Measurements from ENCODE around the gene BHLHE40.

The BHLHE40 gene

GRCh38 chr3:5002871-5003247 is 23.6 kb downstream of the BHLHE40 start:
- H2AFZ ChIP-seq (ENCODE audit: low read depth), result no peak overlapping the region
- no peaks in the 10 kb centered on the region for H3K79me2 ChIP-seq (ENCODE audit: insufficient read depth, low read depth)
- no peaks in the 10 kb centered on the region for H3K4me1 ChIP-seq (ENCODE audit: low read depth, poor library complexity, severe bottlenecking)
- no peak overlapping the region for H3K4me2 ChIP-seq
- no peak overlapping the region for H3K4me3 ChIP-seq (IDR thresholded peaks at IDR 0.05; ENCODE audit: insufficient read depth, low read depth, low read length)
- H3K36me3 ChIP-seq (ENCODE audit: insufficient read depth), result no peaks in the 10 kb centered on the region
- H3K27me3 ChIP-seq (ENCODE audit: insufficient read depth, low read depth), result no peaks in the 10 kb centered on the region
- TF ChIP-seq, protein P1, sequence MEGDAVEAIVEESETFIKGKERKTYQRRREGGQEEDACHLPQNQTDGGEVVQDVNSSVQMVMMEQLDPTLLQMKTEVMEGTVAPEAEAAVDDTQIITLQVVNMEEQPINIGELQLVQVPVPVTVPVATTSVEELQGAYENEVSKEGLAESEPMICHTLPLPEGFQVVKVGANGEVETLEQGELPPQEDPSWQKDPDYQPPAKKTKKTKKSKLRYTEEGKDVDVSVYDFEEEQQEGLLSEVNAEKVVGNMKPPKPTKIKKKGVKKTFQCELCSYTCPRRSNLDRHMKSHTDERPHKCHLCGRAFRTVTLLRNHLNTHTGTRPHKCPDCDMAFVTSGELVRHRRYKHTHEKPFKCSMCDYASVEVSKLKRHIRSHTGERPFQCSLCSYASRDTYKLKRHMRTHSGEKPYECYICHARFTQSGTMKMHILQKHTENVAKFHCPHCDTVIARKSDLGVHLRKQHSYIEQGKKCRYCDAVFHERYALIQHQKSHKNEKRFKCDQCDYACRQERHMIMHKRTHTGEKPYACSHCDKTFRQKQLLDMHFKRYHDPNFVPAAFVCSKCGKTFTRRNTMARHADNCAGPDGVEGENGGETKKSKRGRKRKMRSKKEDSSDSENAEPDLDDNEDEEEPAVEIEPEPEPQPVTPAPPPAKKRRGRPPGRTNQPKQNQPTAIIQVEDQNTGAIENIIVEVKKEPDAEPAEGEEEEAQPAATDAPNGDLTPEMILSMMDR (conservative IDR thresholded peaks at IDR 0.05; ENCODE audit: low read depth, low read length), result no peak
- H4K20me1 ChIP-seq (ENCODE audit: insufficient read depth), result no peaks in the 10 kb centered on the region
- H3K9ac ChIP-seq, result no peak overlapping the region
- no peak overlapping the region for H3K27ac ChIP-seq

- Histone ChIP-seq H3K79me2 (ENCODE audit: insufficient read depth, low read depth) (no peaks in the 10 kb centered on the region), H3K4me2 (no peak overlapping the region), H2AFZ (ENCODE audit: low read depth) (no peak overlapping the region), H3K27ac (no peak overlapping the region), H4K20me1 (ENCODE audit: insufficient read depth) (no peaks in the 10 kb centered on the region), H3K4me3 (IDR thresholded peaks at IDR 0.05; ENCODE audit: insufficient read depth, low read depth, low read length) (no peak overlapping the region), H3K4me1 (ENCODE audit: low read depth, poor library complexity, severe bottlenecking) (no peaks in the 10 kb centered on the region), H3K36me3 (ENCODE audit: insufficient read depth) (no peaks in the 10 kb centered on the region), H3K9ac (no peak overlapping the region), H3K27me3 (ENCODE audit: insufficient read depth, low read depth) (no peaks in the 10 kb centered on the region)
- TF ChIP-seq, protein P1 (conservative IDR thresholded peaks at IDR 0.05; ENCODE audit: low read depth, low read length), result no peak
Measured at GRCh38 chr3:5004319-5005152, 25.3 kb downstream of the BHLHE40 start.

- no peaks in the 10 kb centered on the region for H3K4me1 ChIP-seq (ENCODE audit: low read depth, poor library complexity, severe bottlenecking)
- H2AFZ ChIP-seq (ENCODE audit: low read depth), result no peak overlapping the region
- no peaks in the 10 kb centered on the region for H4K20me1 ChIP-seq (ENCODE audit: insufficient read depth)
- TF ChIP-seq, protein P1 (conservative IDR thresholded peaks at IDR 0.05; ENCODE audit: low read depth, low read length), result no peak
- no peaks in the 10 kb centered on the region for H3K79me2 ChIP-seq (ENCODE audit: insufficient read depth, low read depth)
- H3K27me3 ChIP-seq (ENCODE audit: insufficient read depth, low read depth), result no peaks in the 10 kb centered on the region
- no peak overlapping the region for H3K27ac ChIP-seq
- no peak overlapping the region for H3K4me3 ChIP-seq (IDR thresholded peaks at IDR 0.05; ENCODE audit: insufficient read depth, low read depth, low read length)
- no peak overlapping the region for H3K4me2 ChIP-seq
- H3K9ac ChIP-seq, result no peak overlapping the region
- H3K36me3 ChIP-seq (ENCODE audit: insufficient read depth), result no peaks in the 10 kb centered on the region
Measured at GRCh38 chr3:5005367-5005766, 26.1 kb downstream of the BHLHE40 start.

- Histone ChIP-seq H3K9ac (no peak overlapping the region), H4K20me1 (ENCODE audit: insufficient read depth) (no peaks in the 10 kb centered on the region), H3K4me1 (ENCODE audit: low read depth, poor library complexity, severe bottlenecking) (no peaks in the 10 kb centered on the region), H3K27me3 (ENCODE audit: insufficient read depth, low read depth) (no peaks in the 10 kb centered on the region), H3K36me3 (ENCODE audit: insufficient read depth) (no peaks in the 10 kb centered on the region), H3K79me2 (ENCODE audit: insufficient read depth, low read depth) (no peaks in the 10 kb centered on the region), H3K4me3 (IDR thresholded peaks at IDR 0.05; ENCODE audit: insufficient read depth, low read depth, low read length) (no peak overlapping the region), H3K27ac (no peak overlapping the region), H2AFZ (ENCODE audit: low read depth) (no peak overlapping the region), H3K4me2 (no peak overlapping the region)
- TF ChIP-seq, protein P1 (conservative IDR thresholded peaks at IDR 0.05; ENCODE audit: low read depth, low read length), result no peak
Measured at GRCh38 chr3:5006755-5007202, 27.5 kb downstream of the BHLHE40 start.

Measured in KMS-11 (cell line).